ENCODE results near the gene PRKCB.

The PRKCB gene

GRCh38 chr16:23835390-23836077 is at the start of gene PRKCB:
Gene PRKCB, plus strand, starts transcription at chr16:23835983.
- peak; percentile 91 for DNase-seq (ENCODE audit: low spot score)

GRCh38 chr16:23786964-23787561 is 48.7 kb upstream of the PRKCB start:
- no peak for DNase-seq (ENCODE audit: low spot score)

GRCh38 chr16:23788685-23789084 is 47.1 kb upstream of the PRKCB start:
- no peak for DNase-seq (ENCODE audit: low spot score)

- no peak for DNase-seq (ENCODE audit: low spot score)
These were observed 40.4 kb upstream of the PRKCB start for GRCh38 chr16:23795378-23795777.

GRCh38 chr16:23796941-23797340 is 38.8 kb upstream of the PRKCB start:
- DNase-seq (ENCODE audit: low spot score): no peak

GRCh38 chr16:23801378-23801777 is 34.4 kb upstream of the PRKCB start:
- DNase-seq (ENCODE audit: low spot score): peak; percentile 84

- no peak for DNase-seq (ENCODE audit: low spot score)
These were observed 33.0 kb upstream of the PRKCB start for GRCh38 chr16:23802776-23803175.

- DNase-seq (ENCODE audit: low spot score): peak; percentile 55
These were observed 32.1 kb upstream of the PRKCB start for GRCh38 chr16:23803591-23804123.

GRCh38 chr16:23807028-23807427 is 28.8 kb upstream of the PRKCB start:
- DNase-seq (ENCODE audit: low spot score): peak; percentile 38

- DNase-seq (ENCODE audit: low spot score): no peak
These were observed 14.3 kb upstream of the PRKCB start for GRCh38 chr16:23821467-23821866.

- DNase-seq (ENCODE audit: low spot score): no peak
These were observed 13.7 kb upstream of the PRKCB start for GRCh38 chr16:23821875-23822688.

- DNase-seq (ENCODE audit: low spot score): no peak
These were observed 12.1 kb upstream of the PRKCB start for GRCh38 chr16:23823475-23824384.

- DNase-seq (ENCODE audit: low spot score): no peak
These were observed 10.9 kb upstream of the PRKCB start for GRCh38 chr16:23824909-23825308.

GRCh38 chr16:23826528-23827045 is 9.2 kb upstream of the PRKCB start:
- DNase-seq (ENCODE audit: low spot score): peak; percentile 29

- DNase-seq (ENCODE audit: low spot score): no peak
These were observed 8.7 kb upstream of the PRKCB start for GRCh38 chr16:23827057-23827456.

- no peak for DNase-seq (ENCODE audit: low spot score)
These were observed 6.3 kb upstream of the PRKCB start for GRCh38 chr16:23829454-23829853.

- DNase-seq (ENCODE audit: low spot score): no peak
These were observed 5.5 kb upstream of the PRKCB start for GRCh38 chr16:23830276-23830675.

GRCh38 chr16:23832882-23833281 is 2.9 kb upstream of the PRKCB start:
- DNase-seq (ENCODE audit: low spot score): no peak

- DNase-seq (ENCODE audit: low spot score): no peak
These were observed 2.3 kb upstream of the PRKCB start for GRCh38 chr16:23833504-23833903.

GRCh38 chr16:23833960-23834685 is 1.7 kb upstream of the PRKCB start:
- DNase-seq (ENCODE audit: low spot score): no peak

- no peak for DNase-seq (ENCODE audit: low spot score)
These were observed 258 bp downstream of the PRKCB start for GRCh38 chr16:23836078-23836403.

Data from globus pallidus (tissue), 1 donor.